ENCODE data around the gene DENR.
A peak's percentile ranks its signal among the peaks of the same experiment; 100 is the strongest.
"Not testable (repeated sequence)": the region's sequence is repeated elsewhere in the genome, so short reads cannot be mapped to it uniquely, and the experiment has no call there.

The DENR gene

DNA sequence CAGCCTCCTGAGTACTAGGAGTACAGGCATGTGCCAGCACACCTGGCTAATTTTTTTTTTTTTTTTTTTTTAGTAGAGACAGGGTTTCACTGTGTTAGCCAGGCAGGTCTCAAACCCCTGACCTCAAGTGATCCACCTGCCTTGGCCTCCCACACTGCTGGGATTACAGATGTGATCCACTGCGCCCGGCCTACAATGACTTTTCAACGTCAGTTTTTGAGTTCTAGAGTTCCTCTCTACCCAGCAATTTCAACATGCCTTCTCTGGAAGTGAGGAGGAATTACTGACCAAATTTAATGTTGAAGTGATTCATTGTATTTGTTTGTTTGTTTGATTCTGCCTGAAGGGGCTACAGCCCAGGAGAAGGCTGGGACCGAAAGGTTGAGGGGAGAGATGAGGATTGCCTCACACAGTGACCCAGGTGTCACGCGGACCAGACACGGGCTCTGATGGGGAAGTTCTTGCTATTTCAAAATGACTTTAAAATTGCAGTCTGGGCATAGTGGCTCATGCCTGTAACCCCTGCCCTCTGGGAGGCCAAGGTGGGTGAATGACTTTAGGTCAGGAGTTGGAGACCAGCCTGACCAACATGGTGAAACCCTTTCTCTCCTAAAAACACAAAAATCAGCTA lies 8.6 kb upstream of the DENR start:
- DNase-seq, result no peak

DNA sequence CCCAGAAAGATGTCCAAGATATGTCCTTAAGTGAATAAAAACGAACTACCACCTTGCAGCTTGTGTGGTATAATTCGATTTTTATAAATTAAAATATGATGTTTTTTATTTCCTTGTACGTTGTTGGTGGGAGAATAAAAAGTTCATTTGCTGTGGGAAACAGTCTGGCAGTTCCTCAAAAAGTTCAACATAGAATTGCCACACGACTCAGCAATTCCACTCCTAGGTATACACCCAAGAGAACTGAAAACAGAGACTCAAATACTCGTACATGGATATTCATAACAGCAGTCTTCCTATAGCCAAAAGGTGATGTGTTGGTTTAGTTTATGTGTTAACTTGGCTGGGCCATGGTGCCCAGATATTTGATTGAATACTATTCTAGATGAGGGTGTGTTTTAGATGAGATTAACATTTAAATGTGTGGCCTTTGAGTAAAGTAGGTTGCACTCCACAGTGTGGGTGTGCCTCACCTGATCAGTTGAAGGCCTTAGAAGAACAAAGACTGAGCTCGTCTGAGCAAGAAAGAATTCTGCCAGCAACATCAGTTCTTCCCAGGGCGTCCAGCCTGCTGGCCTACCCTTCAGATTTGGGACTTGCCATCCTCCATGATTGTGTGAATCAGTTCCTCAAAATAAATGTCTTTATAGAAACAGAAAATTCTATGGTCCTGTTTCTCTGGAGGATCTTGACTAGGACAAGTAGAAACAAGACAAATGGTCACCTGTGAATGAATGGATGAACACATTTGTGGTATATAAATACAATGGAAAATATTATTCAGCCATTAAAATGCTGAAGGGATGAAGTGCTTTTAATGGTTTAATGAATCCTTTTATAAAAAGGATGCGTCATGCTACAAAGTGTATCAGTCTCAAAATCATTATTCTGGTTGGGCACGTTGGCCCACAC lies 5.1 kb upstream of the DENR start:
- DNase-seq, result no peak

DNA sequence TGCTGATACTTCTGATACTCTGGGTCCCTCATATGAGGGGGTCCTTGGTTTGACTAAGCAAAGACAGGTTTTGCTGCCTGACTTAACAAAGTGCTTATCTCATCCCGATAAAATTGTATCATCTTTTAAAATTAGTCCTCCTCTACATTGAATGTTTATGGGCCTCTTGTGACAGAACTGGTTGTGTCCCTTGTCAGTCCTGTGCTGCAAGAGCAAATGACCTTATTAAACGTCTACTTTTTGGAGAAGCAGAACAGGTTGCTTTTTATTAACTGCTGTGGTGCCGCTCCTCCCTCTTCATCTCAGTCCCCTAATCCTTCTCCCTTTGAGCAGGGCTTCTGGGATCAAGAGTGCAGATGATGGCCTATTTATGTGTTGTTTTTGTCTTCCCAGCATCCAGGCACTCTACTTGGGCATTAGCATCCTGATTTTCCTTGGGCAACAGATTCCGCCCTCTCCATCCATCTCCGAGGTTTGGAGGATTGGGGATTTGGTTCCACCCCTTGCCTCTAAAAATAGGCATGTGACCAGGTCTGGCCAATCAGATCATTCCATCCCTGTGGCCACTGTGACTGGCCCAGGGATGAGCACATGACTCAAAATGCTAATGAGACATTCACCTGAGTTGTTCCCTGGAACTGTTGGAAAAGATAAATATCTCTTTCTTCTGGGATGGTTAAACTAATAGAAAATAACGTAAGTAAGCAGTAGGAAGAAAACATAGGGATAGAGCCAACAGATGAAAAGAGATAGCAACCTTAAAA lies 2.9 kb upstream of the DENR start:
- peak; percentile 53 for DNase-seq

DNA sequence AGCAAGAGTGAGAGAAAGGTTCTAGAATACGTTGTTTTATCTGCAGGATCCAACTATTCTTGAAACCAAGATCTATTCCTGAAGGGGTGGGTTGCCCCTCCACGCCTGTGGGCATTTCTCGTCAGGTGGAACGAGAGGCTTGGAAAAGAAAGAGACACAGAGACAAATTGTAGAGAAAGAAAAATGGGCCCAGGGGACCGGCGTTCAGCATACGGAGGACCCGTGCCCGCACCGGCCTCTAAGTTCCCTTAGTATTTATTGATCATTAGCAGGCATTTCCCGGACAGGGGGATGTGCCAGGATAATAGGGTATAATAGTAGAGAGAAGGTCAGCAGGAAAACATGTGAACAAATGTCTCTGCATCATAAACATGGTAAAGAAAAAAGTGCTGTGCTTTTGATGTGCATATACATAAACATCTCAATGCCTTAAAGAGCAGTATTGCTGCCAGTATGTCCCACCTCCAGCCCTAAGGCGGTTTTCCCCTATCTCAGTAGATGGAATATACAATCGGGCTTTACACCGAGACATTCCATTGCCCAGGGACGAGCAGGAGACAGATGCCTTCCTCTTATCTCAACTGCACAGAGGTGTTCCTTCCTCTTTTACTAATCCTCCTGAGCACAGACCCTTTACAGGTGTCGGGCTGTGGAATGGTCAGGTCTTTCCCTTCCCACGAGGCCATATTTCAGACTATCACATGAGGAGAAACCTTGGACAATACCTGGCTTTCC lies 1.7 kb upstream of the DENR start:
- DNase-seq, result not testable (repeated sequence)

DNA sequence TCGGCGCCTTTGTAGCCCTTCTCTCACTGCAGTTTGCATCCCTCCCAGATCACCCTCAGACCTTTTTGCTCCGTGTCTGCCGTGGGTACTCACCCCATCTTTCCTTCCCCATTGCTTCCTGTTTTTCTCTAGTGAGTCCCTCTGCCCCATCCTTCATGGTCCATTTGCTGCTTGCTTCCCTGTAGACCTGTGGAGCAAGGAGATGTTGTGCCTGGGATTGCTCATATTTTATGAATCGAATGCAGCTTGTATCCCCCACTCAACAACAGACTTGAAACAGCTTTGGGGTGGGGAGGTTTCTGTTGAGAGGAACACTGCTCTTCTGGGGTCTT lies 661 bp downstream of the DENR start:
- peak; percentile 53 for DNase-seq

DNA sequence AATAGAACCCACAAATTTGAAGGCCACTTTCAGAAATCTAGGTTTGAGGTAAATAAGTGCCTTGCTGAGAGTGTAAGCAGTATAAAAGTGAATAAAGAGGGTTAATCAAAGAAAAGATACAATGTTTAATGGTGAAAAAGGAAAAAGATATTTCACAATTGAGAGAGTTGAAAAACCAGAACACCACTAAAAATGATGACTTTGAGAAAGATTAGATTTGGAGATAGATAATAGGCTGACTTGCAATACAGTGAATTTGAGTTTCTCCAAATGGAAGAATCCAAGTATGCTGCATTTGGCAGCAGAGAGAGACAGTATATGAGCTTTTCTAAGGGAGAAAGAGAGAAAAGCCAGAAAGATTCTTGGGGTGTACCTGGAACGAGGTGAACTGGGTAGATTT lies 2.2 kb downstream of the DENR start:
- no peak for DNase-seq

DNA sequence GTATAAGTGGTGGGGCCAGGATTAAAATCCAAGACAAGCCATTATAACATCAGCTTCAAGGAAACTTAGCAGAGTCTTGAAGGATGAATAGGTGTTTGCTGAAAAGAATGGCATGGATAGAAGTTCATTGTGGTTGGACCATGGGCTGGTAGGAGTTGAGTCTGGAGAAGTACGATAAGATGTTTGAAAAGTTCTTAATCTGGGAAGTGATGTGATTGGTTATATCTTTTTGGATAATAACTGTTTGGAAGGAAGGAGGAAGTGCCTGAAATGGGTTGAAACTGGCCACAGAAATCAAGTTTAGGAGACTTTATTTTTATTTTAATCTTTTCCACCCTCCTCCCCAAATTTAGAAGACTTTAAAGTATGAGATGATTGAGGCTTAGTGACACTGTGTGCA lies 4.9 kb downstream of the DENR start:
- no peak for DNase-seq

DNA sequence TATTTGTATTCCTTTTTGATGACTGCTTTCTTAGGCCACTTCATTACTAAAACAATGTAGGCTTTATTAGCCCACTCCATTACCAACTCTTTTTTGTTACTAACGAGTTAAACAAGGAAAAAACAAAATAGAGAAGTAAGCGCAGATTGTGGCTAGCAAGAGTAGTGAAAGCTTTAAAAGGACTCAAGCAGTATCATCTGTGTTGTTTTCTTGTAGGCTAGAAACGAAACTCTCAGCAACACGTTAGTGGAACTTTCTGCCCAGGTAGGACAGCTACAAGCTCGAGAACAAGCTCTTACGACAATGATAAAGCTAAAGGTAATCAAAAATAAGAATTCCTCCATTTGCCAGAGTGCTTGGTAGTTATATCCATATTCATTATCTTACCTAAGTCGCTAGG lies 32.9 kb downstream of the DENR start:
- no peak for DNase-seq

DNA sequence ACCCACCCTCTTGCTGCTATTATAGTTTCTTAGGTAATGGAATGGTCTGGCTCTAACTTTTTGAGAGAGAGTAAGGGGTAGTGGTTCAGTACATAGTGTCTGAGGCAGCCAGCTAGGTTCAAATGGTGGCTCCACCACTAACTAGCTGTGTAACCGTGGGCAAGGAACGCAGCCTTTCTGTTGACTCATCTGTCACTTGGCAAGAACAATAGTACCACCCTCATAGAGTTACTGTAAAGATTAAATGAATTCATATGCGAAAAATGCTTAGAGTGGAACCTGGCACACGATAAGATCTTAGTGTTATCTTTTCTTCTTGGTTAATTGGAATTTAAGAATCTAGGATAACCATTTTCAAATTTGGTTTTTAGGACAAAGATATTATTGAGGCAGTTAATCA lies 35.8 kb downstream of the DENR start:
- no peak for DNase-seq

DNA sequence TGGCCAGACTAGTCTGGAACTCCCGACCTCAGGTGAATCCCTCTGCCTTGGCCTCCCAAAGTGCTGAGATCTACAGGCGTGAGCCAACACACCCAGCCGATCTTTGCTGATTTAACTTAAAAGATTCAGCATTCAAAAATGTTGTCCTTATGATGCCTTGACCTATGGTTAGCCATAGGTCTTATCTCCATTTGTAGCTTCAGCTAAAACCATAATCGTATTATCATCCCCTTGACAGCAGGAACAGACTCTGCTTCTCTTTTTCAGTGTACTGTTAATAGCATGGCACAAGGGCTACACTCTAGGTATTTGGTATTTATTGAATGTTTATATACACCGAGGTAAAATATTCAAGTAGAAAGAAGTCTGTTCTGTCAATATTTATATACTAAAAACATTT lies 37.0 kb downstream of the DENR start:
- no peak for DNase-seq

DNA sequence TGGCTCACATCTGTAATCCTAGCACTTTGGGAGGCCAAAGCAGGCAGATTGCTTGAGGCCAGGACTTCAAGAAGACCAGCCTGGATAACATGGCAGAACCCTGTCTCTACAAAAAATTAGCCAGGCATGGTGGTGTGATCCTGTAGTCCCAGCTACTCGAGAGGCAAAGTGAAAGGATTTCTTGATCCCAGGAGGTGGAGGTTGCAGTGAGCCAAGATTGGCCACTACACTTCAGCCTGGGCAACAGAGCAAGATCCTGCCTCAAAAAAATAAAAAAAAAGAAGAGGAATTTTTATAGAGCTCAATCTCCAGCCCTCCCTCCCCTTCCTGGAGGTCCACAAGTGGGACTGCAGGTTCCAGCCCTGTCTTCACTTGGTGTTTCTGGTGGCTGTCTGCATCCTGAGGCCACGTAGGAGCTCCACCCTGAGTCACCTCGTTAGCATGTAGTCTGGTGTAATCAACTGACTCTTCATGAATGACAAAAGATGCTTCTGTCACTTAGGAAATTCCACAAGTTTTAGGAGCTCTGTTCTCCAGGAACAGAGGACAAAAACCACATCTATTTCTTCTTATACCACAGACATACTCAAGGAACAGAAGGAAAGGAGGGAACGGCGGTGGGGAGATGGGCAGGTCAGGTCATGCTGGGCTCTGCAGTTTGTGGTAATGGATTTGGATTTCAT lies 37.9 kb downstream of the DENR start:
- DNase-seq, result no peak

DNA sequence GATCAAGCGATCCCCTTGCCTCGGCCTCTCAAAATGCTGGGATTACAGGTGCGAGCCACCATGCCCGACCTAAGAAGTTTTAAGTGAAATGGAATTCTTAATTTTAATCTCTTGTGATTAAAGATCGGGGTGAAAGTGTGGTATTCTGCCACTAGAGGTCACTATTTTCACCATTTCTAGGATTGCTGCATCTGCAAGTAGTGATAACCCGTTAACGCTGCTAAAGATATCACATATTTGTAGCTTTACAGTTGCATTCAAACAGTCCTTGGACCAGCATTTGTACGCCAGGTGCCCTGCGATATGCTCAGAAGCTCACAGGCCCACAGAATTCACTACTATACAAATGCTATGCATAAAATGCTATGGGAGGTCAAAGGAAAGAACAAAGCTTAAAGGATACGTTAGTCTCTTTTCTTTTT lies 41.1 kb downstream of the DENR start:
- peak; percentile 78 for DNase-seq

DNA sequence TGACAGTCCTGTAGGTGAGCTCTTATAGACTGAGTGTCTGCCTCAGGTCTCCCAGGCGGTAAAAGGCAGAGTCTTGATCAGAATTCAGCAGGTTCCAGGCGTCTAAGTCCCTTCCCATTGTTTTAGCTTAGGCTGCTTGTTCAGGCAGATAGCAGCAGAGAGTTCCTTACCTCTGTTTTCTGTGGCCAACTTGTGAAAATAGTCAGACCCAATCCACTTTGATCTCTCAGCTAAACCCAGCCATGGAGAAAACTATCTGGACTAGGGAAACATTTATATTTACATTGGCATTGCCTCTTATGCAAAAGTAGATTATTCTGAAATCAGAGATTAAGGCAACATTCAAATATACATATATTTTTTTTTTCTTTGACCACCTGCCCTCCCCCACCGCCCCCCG lies 43.2 kb downstream of the DENR start:
- DNase-seq, result no peak

DNA sequence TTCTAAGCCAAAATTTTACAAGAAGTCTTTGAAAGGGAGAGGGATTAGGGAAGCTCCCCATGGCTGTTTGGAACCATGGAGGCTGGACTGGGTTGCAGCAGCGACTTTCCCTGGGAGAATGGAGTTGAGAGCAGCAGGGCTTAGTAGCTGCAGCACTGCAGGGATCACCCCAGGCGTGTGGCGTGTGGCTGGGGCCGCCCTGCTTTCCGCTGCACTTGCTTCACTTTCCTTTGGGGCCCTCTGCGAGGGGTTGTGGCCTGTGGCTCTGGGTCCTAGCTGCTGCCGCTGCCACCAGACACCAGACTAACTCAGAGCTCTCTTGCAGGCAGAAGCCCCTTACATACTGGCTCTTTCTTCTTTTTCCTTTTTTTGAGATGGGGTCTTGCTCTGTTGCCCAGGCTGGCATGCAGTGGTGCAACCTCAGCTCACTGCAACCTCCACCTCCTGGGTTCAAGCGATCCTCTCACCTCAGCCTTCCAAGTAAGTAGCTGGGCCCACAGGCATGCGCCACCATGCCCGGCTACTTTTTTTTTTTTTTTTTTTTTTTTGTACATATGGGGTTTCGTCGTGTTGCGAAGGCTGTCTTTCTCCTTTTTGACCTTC lies 47.1 kb downstream of the DENR start:
- no peak for DNase-seq

DNA sequence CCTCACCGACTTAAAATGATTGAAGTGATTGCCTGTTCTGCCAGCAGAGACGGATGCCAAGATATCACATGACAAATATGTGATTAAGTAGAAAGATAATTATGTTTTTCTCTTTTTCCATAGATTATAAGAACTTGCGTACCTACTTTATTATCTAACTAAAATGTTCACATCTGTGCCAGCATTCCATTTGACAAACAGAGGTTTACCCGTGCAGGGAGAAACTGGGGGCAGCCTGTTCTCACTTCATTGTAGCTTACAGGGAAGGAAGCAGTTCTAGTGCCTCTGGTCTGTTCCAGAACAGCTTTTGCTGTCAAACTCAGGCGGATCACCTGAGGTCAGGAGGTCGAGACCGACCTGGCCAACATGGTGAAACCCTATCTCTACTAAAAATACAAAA lies 51.3 kb downstream of the DENR start:
- no peak for DNase-seq

DNA sequence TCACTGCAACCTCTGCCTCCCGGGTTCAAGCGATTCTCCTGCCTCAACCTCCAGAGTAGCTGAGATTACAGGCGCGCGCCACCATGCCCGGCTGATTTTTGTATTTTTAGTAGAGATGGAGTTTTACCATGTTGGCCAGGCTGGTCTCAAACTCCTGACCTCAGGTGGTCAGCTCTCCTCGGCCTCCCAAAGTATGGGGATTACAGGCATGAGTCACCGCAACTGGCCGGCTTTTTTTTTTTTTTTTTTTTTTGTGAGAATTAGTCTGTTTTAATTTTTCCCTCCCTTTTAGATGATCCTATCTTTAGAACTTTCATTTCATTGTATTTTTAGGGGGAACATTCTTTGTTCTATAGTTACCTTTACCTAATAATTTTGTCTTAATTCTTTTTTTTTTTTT lies 52.3 kb downstream of the DENR start:
- not testable (repeated sequence) for DNase-seq

DNA sequence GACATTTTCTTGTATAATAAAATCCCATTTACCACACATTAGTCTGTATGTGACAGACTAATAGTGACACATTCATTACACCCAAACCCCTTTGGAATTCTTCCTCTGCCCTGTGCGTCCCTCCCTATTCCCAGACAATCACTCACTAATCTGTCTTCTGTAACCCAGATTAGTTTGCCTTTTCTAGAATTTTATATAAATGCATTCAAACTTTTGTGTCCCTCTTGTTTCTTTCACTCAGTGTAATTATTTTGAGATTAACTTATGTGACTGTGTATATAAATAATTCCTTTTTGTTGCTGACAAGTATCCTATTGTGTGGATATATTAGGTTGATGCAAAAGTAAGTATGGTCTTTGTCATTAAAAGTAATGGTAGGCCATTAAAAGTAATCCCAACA lies 55.0 kb downstream of the DENR start:
- DNase-seq, result no peak

DNA sequence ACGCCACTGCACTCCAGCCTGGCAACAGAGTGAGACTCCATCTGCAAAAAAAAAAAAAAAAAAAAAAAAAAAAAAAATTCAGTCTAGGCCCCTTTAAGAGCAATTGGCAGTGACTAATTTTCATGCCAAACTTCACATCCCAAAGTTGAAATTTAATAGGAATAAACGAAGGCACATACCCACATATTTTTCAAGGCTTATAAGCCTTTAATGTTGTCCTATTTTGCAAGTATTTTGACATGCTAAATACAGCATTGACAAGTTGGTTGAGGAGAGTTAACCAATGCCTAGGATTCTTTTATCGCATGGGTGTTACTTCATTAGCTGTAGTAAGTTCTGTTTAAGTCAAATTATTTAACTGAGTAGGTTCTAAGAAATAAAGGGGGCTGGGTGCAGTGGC lies 59.2 kb downstream of the DENR start:
- DNase-seq, result no peak

DNA sequence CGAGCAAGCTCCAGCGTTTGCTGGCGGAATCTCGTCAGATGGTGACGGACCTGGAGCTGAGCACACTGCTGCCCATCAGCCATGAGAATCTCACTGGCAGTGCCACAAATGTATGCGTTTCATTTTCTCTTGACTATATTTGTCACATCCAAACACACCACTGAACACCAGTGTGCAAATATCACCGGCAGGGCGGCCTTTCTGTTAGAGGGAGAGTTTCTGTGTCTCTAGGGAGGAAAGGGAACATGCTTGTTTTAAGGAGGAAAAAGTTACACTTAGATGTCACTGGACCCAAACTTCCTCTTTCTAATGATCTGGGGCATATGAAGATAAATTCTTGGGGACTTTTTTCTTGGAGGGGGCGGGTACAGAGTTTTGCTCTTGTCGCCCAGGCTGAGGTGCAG lies 60.7 kb downstream of the DENR start:
- no peak for DNase-seq

DNA sequence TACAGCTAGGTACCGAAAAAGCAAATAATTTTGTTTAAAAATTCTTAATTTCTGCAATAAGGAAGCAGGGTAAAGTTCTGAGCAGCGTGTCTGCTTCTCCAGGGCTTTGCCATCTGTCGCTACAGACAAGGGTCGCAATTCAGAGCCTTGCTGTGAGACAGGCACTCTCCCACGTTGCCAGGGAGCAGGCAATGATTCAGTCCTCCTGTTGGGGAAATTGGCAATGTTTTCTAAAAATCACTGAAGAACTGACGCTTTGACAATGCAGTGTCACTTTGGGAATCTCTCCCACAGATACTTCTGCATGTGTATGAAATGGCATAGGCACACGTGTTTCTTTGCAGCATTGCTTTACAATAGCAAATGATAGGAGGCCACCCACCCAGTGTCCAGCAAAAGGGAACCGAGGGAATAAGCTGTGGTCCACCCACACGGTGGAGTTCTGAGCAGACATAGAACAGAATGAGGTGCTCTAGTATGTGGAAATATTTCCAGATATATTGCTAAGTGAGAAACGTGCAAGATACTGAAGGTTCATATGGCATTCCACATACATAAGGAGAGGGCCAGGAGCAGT lies 66.7 kb downstream of the DENR start:
- no peak for DNase-seq

DNA sequence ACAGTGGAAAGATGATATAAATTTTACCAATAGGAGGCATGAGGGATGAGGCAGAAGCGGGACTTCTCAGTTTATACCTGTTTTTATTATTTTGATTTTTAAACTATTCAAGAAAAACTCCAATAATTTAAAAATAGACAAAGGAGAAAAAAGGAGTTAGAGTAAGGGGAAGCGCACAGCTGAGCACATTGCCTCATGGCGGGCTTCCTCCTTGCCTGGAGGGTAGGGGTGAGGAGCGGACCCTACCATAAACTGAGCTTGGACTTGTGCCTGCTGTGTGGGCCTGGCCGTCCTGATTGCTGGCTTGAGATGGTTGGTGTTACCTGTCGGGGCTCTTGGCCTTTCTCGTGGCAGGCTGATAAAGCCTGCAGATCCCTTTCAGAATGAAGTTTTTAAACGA lies 67.5 kb downstream of the DENR start:
- DNase-seq, result no peak

Measured in DMS53 (cell line).